ENCODE data around the gene LRGUK. TPM values are rescaled to one million over a fixed set of nuclear protein-coding genes. Genes with fewer than 3 reads are reported as not detected.

LRGUK gene
- total RNA-seq, 6 experiments from 2014 or later = 0.13 to 0.37 (median 0.31) TPM; not detected in 1

- H3K9me3 ChIP-seq = no peaks in the 10 kb centered on the region
- intact Hi-C loops (cut with DNase I) = no loop called here
- no peak for ATAC-seq
- H3K4me1 ChIP-seq = no peaks in the 10 kb centered on the region
- DNase-seq = no peak
- H3K27me3 ChIP-seq = no peaks in the 10 kb centered on the region
- H3K27ac ChIP-seq = no peak overlapping the region
- no peak for TF ChIP-seq POLR2A (IDR thresholded peaks at IDR 0.05)
- TF ChIP-seq, protein P1, sequence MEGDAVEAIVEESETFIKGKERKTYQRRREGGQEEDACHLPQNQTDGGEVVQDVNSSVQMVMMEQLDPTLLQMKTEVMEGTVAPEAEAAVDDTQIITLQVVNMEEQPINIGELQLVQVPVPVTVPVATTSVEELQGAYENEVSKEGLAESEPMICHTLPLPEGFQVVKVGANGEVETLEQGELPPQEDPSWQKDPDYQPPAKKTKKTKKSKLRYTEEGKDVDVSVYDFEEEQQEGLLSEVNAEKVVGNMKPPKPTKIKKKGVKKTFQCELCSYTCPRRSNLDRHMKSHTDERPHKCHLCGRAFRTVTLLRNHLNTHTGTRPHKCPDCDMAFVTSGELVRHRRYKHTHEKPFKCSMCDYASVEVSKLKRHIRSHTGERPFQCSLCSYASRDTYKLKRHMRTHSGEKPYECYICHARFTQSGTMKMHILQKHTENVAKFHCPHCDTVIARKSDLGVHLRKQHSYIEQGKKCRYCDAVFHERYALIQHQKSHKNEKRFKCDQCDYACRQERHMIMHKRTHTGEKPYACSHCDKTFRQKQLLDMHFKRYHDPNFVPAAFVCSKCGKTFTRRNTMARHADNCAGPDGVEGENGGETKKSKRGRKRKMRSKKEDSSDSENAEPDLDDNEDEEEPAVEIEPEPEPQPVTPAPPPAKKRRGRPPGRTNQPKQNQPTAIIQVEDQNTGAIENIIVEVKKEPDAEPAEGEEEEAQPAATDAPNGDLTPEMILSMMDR (IDR thresholded peaks at IDR 0.05) = no peak
- WGBS (ENCODE audit: insufficient coverage, low coverage, low lambda C conversion rate, missing lambda C conversion rate) = 59% methylated on average over 3 of the region's 3 CpGs
- no peaks in the 10 kb centered on the region for H3K36me3 ChIP-seq
- H3K4me3 ChIP-seq = no peak overlapping the region
Measured at GRCh38 chr7:134182078-134182477, 54.9 kb downstream of the LRGUK start.

DNA sequence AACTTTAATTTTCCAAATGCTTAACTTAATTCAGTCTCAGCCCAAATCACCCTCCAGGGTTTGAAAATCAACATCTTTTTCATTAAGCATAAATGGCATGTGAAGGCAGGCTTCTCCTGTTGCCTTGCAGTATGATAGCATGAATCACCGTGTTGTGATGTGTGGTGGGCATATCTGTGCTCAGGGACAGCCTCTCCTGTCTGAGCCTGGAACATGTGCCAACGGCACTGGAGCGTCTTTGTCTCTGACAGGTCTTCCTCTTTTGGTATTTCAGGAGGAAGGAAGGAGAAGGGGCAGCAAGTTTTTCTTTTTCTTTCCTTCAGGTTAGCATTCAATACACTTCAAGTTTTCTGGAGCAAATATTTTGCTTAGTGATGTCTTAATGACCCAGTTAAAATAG is 57.6 kb downstream of the LRGUK start:
- Histone ChIP-seq H3K27me3 (no peaks in the 10 kb centered on the region), H3K27ac (no peak overlapping the region), H3K4me1 (no peaks in the 10 kb centered on the region), H3K9me3 (no peaks in the 10 kb centered on the region), H3K36me3 (no peaks in the 10 kb centered on the region), H3K4me3 (no peak overlapping the region)
- DNase-seq (no peak), ATAC-seq (no peak)
- 49% methylated on average over 3 of the region's 3 CpGs for WGBS (ENCODE audit: insufficient coverage, low coverage, low lambda C conversion rate, missing lambda C conversion rate)
- no peak for TF ChIP-seq POLR2A (IDR thresholded peaks at IDR 0.05)
- TF ChIP-seq, protein P1 (IDR thresholded peaks at IDR 0.05) = no peak
- intact Hi-C loops (cut with DNase I) = no loop called here

GRCh38 chr7:134186027-134186426 is 58.9 kb downstream of the LRGUK start:
- Histone ChIP-seq H3K36me3 (no peaks in the 10 kb centered on the region), H3K4me3 (no peak overlapping the region), H3K4me1 (no peaks in the 10 kb centered on the region), H3K9me3 (no peaks in the 10 kb centered on the region), H3K27ac (no peak overlapping the region), H3K27me3 (no peaks in the 10 kb centered on the region)
- intact Hi-C loops (cut with DNase I) = no loop called here
- no peak for DNase-seq
- ATAC-seq = no peak
- TF ChIP-seq POLR2A (IDR thresholded peaks at IDR 0.05) = no peak
- TF ChIP-seq, protein P1 (IDR thresholded peaks at IDR 0.05) = no peak
- 55% methylated on average over 3 of the region's 3 CpGs for WGBS (ENCODE audit: insufficient coverage, low coverage, low lambda C conversion rate, missing lambda C conversion rate)

DNA sequence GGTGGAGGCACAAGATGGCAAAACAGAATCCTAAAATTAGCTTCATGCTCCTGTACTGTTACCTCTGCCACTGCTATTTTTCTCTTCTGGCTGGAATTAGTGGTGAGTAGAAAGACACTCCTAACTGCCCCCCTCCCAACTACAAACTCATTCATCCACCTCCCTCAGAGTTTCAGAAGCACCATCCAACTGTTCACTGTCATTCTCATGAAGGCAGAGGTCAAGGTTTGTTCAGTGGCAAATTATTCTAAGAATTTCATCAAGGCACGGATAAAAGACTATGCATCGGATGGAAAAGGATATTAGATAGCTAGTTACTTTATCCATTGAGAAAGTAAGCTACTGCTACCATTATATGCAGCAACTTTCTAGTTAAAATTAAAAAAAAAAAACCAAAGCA is 59.7 kb downstream of the LRGUK start:
- DNase-seq = no peak
- no peak for ATAC-seq
- WGBS (ENCODE audit: insufficient coverage, low coverage, low lambda C conversion rate, missing lambda C conversion rate) = 63% methylated on average over 2 of the region's 2 CpGs

More for the DNA sequence above, 59.7 kb downstream of the LRGUK start:
- no peak for TF ChIP-seq POLR2A (IDR thresholded peaks at IDR 0.05)
- TF ChIP-seq, protein P1 (IDR thresholded peaks at IDR 0.05) = no peak
- no peak overlapping the region for H3K4me3 ChIP-seq
- H3K4me1 ChIP-seq = no peaks in the 10 kb centered on the region
- no peaks in the 10 kb centered on the region for H3K9me3 ChIP-seq
- no peak overlapping the region for H3K27ac ChIP-seq
- H3K36me3 ChIP-seq = no peaks in the 10 kb centered on the region
- intact Hi-C loops (cut with DNase I) = no loop called here
- no peaks in the 10 kb centered on the region for H3K27me3 ChIP-seq

Measured in right lobe of liver (tissue), 6 donors.